ENCODE results near the gene MECR.
A peak's percentile ranks its signal among the peaks of the same experiment; 100 is the strongest.
"Not testable (repeated sequence)": the region's sequence is repeated elsewhere in the genome, so short reads cannot be mapped to it uniquely, and the experiment has no call there.

MECR gene

DNA sequence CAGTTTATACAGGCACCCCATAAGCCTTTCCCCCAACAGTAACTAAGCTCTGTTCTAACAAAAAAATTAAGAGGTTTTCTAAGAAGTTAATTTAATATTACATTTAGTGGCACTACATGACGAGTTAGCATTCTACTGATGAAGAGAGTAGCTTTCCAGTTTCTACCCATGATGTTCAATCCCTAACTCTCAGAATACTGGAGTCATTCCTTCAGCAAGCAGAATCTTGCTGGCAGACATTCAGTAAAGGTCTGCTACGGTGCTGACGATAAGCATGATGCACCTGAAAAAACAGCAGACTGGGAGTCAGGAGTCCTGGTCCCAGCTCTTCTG, 73.5 kb downstream of the MECR start:
- no peak overlapping the region for H3K4me3 ChIP-seq (ENCODE audit: low read depth, low read length)
- in situ Hi-C loops (cut with HindIII; ENCODE audit: low sequenced_read_pairs), result no loop called here
- no peak for DNase-seq (ENCODE audit: low read depth, low spot score)
- TF ChIP-seq, protein P1, sequence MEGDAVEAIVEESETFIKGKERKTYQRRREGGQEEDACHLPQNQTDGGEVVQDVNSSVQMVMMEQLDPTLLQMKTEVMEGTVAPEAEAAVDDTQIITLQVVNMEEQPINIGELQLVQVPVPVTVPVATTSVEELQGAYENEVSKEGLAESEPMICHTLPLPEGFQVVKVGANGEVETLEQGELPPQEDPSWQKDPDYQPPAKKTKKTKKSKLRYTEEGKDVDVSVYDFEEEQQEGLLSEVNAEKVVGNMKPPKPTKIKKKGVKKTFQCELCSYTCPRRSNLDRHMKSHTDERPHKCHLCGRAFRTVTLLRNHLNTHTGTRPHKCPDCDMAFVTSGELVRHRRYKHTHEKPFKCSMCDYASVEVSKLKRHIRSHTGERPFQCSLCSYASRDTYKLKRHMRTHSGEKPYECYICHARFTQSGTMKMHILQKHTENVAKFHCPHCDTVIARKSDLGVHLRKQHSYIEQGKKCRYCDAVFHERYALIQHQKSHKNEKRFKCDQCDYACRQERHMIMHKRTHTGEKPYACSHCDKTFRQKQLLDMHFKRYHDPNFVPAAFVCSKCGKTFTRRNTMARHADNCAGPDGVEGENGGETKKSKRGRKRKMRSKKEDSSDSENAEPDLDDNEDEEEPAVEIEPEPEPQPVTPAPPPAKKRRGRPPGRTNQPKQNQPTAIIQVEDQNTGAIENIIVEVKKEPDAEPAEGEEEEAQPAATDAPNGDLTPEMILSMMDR (IDR thresholded peaks at IDR 0.05; ENCODE audit: low read depth, low read length), result no peak

DNA sequence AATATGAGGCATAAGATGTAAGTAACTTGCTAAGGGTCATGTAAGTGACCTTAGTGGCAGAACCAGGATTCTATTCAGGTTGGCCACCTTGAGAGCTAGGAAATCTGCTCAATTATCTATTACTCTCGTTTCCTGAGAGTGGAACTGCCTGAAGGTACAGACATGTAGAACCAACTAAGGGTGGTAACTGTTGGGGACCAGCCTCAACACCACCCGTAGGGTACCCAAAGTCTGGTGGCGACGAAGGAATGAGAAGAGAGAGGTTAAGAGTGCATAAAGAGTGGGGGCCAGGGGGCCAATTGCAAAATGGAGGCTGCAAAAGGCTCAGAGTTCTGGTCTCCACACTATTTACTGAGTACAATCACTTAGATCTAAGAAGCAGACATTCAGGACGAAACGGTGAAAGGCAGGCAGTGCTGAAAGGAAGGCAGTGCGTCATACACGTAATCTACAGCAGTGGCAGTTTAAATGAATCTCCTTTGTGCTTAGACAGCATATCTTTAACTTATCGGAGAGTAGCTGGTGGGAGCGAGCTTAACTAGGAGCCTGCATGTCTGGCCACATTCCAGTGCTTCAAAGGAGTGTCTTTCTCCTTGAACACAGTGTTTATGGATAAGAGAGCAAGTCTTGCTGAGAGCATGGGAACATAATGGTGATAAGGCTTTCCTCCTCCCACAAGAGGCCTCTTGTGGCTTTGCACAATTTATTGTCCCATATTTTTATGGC, 74.0 kb downstream of the MECR start:
- no peak for DNase-seq (ENCODE audit: low read depth, low spot score)
- no peak overlapping the region for H3K4me3 ChIP-seq (ENCODE audit: low read depth, low read length)
- in situ Hi-C loops (cut with HindIII; ENCODE audit: low sequenced_read_pairs), result no loop called here
- TF ChIP-seq, protein P1 (IDR thresholded peaks at IDR 0.05; ENCODE audit: low read depth, low read length), result no peak

DNA sequence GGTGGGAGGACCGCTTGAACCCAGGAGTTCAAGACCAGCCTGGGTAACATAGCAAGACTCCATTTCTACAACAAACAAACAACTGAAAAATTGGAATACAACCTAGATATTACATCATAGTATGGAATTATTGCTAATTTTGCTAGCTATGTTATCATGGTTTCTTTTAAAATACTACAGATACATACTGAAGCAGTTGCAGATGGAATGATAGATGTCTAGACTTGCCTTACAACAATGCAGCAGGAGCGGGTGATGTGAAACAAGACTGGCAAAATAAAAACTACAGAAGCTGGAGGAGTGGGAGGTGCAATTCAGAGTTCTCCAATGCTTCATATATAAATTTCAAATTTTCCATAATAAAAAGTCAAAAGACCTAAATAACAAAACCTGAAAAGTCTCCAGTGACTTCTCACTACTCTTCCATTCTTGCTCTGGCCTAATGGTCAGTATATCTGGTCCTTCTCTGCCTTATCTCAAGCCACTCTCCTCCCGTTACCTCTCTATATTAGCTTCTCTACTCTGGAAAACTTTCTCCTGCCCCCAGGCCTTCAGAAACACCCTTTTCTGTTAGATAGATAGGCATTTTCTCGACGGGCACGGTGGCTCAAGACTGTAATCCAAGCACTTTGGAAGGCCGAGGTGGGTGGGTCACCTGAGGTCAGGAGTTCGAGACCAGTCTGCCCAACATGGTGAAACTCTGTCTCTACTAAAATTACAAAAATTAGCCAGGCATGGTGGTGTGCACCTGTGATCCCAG, 78.5 kb downstream of the MECR start:
- in situ Hi-C loops (cut with HindIII; ENCODE audit: low sequenced_read_pairs), result no loop called here
- TF ChIP-seq, protein P1 (IDR thresholded peaks at IDR 0.05; ENCODE audit: low read depth, low read length), result no peak
- no peak overlapping the region for H3K4me3 ChIP-seq (ENCODE audit: low read depth, low read length)

DNA sequence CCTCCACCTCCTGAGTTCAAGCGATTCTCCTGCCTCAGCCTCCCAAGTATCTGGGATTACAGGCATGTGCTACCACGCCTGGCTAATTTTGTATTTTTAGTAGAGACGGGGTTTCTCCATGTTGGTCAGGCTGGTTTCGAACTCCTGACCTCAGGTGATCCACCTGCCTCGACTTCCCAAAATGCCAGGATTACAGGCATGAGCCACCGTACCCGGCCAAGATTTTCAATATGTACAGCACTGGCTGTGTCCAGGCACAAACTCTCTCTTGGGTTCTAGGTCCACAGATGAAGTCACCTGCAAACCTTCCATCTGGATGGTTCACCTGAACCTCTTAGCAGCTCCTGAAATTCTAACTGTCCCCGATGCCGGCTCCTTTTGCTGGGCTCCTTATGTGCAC, 80.4 kb downstream of the MECR start:
- in situ Hi-C loops (cut with HindIII; ENCODE audit: low sequenced_read_pairs); DNase-seq (ENCODE audit: low read depth, low spot score); H3K4me3 ChIP-seq (ENCODE audit: low read depth, low read length): not testable (repeated sequence)

More for the DNA sequence above, 78.5 kb downstream of the MECR start:
- DNase-seq (ENCODE audit: low read depth, low spot score), result no peak

DNA sequence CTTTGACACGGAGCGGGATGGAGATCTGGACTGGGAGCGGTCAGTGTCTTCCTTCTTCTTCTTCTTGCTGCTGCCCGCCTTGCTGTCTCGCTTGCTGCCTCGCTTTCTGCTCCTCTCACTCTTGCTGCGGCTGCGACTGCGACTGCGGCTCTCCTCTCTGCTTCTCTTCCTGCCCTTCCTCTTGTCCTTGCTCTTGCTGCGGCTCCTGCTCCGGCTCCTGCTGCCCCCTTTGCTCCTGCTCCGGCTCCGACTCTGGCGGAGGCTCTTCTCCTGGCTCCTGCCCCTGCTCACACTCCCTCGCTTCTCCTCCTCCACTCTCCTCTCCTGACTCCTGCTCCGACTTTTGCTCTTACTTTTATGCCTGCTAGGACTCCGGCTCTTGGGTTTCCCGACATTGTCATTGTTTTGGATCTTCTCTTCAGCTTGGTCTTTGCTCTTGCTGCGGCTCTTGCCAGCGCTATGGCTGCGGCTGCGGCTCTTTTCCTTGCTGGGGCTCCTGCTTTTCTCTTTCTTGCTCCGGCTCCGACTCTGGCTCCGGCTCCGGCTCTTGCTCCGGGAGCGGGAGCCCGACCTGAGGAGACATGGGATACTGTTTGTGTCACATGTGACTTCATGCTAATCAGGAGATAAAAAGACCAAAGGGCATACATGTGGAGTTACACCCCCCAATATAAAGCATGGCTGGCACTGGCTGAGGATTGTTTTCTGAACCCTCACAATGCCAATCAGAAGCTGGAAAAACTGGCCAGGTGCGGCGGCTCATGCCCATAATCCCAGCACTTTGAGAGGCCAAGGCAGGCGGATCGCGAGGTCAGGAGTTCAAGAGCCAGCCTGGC, 81.9 kb downstream of the MECR start:
- in situ Hi-C loops (cut with HindIII; ENCODE audit: low sequenced_read_pairs), result no loop called here
- DNase-seq (ENCODE audit: low read depth, low spot score), result no peak
- no peak overlapping the region for H3K4me3 ChIP-seq (ENCODE audit: low read depth, low read length)
- TF ChIP-seq, protein P1 (IDR thresholded peaks at IDR 0.05; ENCODE audit: low read depth, low read length), result no peak

DNA sequence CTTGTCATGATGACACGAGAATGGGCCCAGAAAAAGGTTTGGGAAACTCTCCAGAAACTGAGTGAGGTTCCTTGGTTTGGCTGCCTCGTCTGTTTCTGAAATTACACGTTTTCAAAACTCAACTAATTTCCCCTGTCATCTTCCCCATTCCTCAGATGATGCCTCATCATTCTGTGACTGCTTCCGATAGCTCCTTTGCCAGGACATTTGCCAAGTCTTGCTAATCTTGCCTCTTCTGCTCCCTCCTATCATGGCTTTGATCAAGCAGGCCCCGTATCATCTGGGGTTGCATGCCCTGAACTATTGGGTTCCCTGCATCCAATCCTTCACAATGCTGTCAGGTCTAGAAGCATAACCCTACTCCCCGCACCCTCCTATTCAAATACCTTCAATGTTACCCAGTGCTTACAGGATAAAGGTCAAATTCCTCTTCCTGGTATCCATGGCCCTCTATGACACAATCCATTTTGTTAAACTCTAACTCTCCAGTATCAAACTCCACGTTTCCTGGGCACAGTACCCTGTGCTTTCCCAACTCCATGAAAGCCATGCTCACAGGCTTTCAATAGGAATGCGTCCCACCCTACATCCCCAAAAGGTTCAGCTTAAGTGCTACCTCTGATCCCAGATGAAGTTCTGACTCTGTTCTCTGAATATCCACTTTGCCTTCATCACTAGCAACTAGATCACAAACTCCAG, 84.8 kb downstream of the MECR start:
- DNase-seq (ENCODE audit: low read depth, low spot score), result peak; percentile 79

More for the DNA sequence above, 84.8 kb downstream of the MECR start:
- H3K4me3 ChIP-seq (ENCODE audit: low read depth, low read length), result no peak overlapping the region
- TF ChIP-seq, protein P1 (IDR thresholded peaks at IDR 0.05; ENCODE audit: low read depth, low read length), result no peak
- in situ Hi-C loops (cut with HindIII; ENCODE audit: low sequenced_read_pairs), result no loop called here
